ENCODE results near the gene PRKAB1. TPM values are rescaled to one million over a fixed set of nuclear protein-coding genes. Genes with fewer than 3 reads are reported as not detected.
"Not testable (repeated sequence)": the region's sequence is repeated elsewhere in the genome, so short reads cannot be mapped to it uniquely, and the experiment has no call there.

PRKAB1 gene, protein sequence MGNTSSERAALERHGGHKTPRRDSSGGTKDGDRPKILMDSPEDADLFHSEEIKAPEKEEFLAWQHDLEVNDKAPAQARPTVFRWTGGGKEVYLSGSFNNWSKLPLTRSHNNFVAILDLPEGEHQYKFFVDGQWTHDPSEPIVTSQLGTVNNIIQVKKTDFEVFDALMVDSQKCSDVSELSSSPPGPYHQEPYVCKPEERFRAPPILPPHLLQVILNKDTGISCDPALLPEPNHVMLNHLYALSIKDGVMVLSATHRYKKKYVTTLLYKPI
- total RNA-seq (2021) (24.8 and 30.0 TPM in 2 replicates), Bru-seq, nascent RNA (percentile 80 among the genes with signal in this experiment), BruChase-seq, experiment 1, labeled RNA remaining after a 2-hour chase (percentile 82 among the genes with signal in this experiment), BruChase-seq, experiment 2, labeled RNA remaining after a 6-hour chase (percentile 82 among the genes with signal in this experiment)
- long read RNA-seq, full-length matches to known transcripts, result 61 of 64 reads
- long read RNA-seq, partial matches to known transcripts, result 1 of 64 reads
- long read RNA-seq, other reads (novel, unspliced or antisense), result 2 of 64 reads

DNA sequence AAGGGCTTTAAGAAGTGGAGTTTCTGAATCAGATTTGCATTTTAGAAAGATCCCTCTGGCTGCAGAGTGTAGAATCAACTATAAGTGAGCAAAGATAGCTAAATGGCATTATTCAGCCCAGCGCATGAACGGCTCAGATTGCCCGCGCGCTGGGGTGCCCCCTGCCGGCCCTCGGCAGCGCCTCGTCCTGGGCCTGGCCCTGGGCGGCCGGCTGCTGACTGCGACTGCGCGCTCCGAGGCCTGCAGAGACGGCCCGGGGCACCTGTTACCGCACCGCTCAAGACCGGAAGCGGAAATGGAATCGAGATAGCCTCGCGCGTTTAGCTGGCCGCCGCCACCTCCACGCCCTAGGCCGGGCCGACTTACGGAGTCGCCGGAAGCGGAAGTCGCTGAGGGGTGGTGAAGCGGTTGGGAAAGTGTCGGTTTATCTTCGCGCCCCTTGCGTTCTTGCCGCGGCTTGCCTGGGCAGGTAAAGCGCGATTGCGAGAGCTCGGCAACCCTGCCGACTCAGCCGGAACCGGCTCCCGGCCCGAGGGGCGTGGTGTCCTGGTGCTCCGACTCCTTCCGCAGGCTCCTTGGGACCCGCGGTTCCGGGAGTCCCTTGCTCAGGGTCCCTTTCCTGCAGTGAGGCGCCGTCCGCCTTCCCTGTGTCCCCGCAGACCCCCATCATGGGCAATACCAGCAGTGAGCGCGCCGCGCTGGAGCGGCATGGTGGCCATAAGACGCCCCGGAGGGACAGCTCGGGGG, at the start of gene PRKAB1:
TSS of gene PRKAB1 (plus strand) at position 557 of the 747 bp plus-strand sequence. CDS start at position 669, 112 bp downstream.
- peak within 1 kb of the TSS; percentile 79 for H3K4me3 ChIP-seq
- H3F3A ChIP-seq (ENCODE audit: insufficient read depth, low read depth), result peaks cover 22% of the 10 kb centered on the region
- POLR2A ChIA-PET (ENCODE audit: unreplicated experiment), result no interaction called here
- peak; percentile 92 to 97 for DNase-seq
- peak within 1 kb of the TSS; percentile 77 for H3K27ac ChIP-seq
- peak within 1 kb of the TSS; percentile 84 for H2AFZ ChIP-seq
- H3K4me2 ChIP-seq, result peak within 1 kb of the TSS; percentile 92
- TF ChIP-seq, protein P1, sequence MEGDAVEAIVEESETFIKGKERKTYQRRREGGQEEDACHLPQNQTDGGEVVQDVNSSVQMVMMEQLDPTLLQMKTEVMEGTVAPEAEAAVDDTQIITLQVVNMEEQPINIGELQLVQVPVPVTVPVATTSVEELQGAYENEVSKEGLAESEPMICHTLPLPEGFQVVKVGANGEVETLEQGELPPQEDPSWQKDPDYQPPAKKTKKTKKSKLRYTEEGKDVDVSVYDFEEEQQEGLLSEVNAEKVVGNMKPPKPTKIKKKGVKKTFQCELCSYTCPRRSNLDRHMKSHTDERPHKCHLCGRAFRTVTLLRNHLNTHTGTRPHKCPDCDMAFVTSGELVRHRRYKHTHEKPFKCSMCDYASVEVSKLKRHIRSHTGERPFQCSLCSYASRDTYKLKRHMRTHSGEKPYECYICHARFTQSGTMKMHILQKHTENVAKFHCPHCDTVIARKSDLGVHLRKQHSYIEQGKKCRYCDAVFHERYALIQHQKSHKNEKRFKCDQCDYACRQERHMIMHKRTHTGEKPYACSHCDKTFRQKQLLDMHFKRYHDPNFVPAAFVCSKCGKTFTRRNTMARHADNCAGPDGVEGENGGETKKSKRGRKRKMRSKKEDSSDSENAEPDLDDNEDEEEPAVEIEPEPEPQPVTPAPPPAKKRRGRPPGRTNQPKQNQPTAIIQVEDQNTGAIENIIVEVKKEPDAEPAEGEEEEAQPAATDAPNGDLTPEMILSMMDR (conservative IDR thresholded peaks at IDR 0.05), result peak; percentile 79
- no peak for TF ChIP-seq EZH2 (IDR thresholded peaks at IDR 0.05; ENCODE audit: low read depth)
- TSS peak; percentile 78 for BruUV-seq (replicated peaks)
- CTCF ChIA-PET, result interaction anchor here (0.6 to 1.0 kb wide), 3 partner anchors 9 to 90 kb away, joined by 3 to 6 read pairs (median 4); no protein-coding TSS in a partner anchor
- H3K4me1 ChIP-seq (replicated peaks; ENCODE audit: insufficient read depth), result peaks cover 24% of the 10 kb centered on the region
- H3K9me3 ChIP-seq (ENCODE audit: insufficient read depth, low read depth), result no peaks in the 10 kb centered on the region
- H3K27me3 ChIP-seq (ENCODE audit: insufficient read depth, low read depth), result no peaks in the 10 kb centered on the region
- peaks cover 40% of the 10 kb centered on the region for H3K79me2 ChIP-seq (ENCODE audit: low read depth)
- H3K36me3 ChIP-seq (ENCODE audit: low read depth), result peaks cover 22% of the 10 kb centered on the region
- 0 out of 2 replicates have a peak, but pooled peaks cover 7% of the 10 kb centered on the region for H4K20me1 ChIP-seq (ENCODE audit: insufficient read depth)
- no peaks in the 10 kb centered on the region for H3K9me2 ChIP-seq (ENCODE audit: insufficient read depth)
- intact Hi-C loops (cut with micrococcal nuclease; ENCODE audit: unreplicated experiment), result no loop called here

DNA sequence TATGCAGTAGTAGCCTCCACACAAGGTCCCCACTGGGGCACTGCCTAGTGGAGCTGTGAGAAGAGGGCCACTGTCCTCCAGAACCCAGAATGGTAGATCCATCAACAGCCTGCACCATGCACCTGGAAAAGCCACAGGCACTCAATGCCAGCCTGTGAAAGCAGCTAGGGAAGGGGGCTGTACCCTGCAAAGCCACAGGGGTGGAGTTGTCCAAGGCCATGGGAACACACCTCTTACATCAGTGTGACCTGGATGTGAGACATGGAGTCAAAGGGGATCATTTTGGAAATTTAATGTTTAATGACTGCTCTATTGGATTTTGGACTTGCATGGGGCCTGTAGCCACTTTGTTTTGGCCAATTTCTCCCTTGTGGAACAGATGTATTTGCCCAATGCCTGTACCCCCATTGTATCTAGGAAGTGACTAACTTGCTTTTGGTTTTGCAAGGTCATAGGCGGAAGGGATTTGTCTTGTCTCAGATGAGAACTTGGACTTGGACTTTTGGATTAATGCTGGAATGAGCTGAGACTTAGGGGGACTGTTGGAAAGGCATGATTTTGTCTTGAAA, 49.5 kb upstream of the PRKAB1 start:
- H4K20me1 ChIP-seq (ENCODE audit: insufficient read depth); CTCF ChIA-PET; H2AFZ ChIP-seq; H3K9me2 ChIP-seq (ENCODE audit: insufficient read depth); H3K36me3 ChIP-seq (ENCODE audit: low read depth); H3K27ac ChIP-seq; intact Hi-C loops (cut with micrococcal nuclease; ENCODE audit: unreplicated experiment); POLR2A ChIA-PET (ENCODE audit: unreplicated experiment); DNase-seq; BruUV-seq (replicated peaks); H3K4me3 ChIP-seq; H3K27me3 ChIP-seq (ENCODE audit: insufficient read depth, low read depth); H3K4me1 ChIP-seq (replicated peaks; ENCODE audit: insufficient read depth); H3K9me3 ChIP-seq (ENCODE audit: insufficient read depth, low read depth); H3K79me2 ChIP-seq (ENCODE audit: low read depth); H3K4me2 ChIP-seq; H3F3A ChIP-seq (ENCODE audit: insufficient read depth, low read depth): not testable (repeated sequence)

DNA sequence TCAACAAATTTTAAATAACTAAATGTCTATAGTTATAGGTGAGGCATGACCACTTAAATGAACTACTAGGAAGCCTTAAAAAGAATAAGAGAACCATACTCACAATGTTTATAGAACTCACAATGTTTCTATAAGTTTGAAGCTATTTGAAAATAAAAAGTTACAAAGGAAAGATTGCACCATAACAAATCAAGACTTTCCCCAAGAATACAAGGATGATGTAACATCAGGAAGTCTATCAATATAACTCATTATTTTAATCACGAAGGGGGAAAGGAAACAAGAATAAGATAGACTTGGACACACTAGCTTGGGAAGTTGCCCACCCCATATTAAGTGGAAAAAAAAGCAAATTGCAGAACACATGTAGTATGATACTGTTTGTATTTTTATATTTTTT, 47.4 kb upstream of the PRKAB1 start:
- no peaks in the 10 kb centered on the region for H3K79me2 ChIP-seq (ENCODE audit: low read depth)
- H3K4me3 ChIP-seq, result no peak overlapping the region
- H3K4me2 ChIP-seq, result no peak overlapping the region
- no peaks in the 10 kb centered on the region for H3K4me1 ChIP-seq (replicated peaks; ENCODE audit: insufficient read depth)
- H2AFZ ChIP-seq, result no peak overlapping the region
- no peaks in the 10 kb centered on the region for H3K9me3 ChIP-seq (ENCODE audit: insufficient read depth, low read depth)
- no peak for DNase-seq
- POLR2A ChIA-PET (ENCODE audit: unreplicated experiment), result no interaction called here
- CTCF ChIA-PET, result no interaction called here
- TF ChIP-seq, protein P1 (conservative IDR thresholded peaks at IDR 0.05), result no peak
- TF ChIP-seq EZH2 (IDR thresholded peaks at IDR 0.05; ENCODE audit: low read depth), result no peak
- intact Hi-C loops (cut with micrococcal nuclease; ENCODE audit: unreplicated experiment), result no loop called here
- H4K20me1 ChIP-seq (ENCODE audit: insufficient read depth), result no peaks in the 10 kb centered on the region
- no peaks in the 10 kb centered on the region for H3F3A ChIP-seq (ENCODE audit: insufficient read depth, low read depth)
- BruUV-seq (replicated peaks), result no TSS peak
- 0 out of 2 replicates have a peak, but pooled peaks cover 3% of the 10 kb centered on the region for H3K27me3 ChIP-seq (ENCODE audit: insufficient read depth, low read depth)
- no peaks in the 10 kb centered on the region for H3K36me3 ChIP-seq (ENCODE audit: low read depth)
- no peaks in the 10 kb centered on the region for H3K9me2 ChIP-seq (ENCODE audit: insufficient read depth)
- H3K27ac ChIP-seq, result no peak overlapping the region
